Immature natural killer cell (primary cell): ENCODE measurements around the gene MED29. TPM values are rescaled to one million over a fixed set of nuclear protein-coding genes. Genes with fewer than 3 reads are reported as not detected.

Experiments used
- DNase-seq, 3 donors: peaks; one replicate each; pipeline ENCODE4 v3.0.0; 2022; ENCODE audit warnings: mixed read lengths in 1 of 3
- H3K27ac Mint-ChIP-seq, 6 donors: one replicate each; pipeline ENCODE4 v1.8.0; 2020; ENCODE audit warnings: mixed read lengths in 6 of 6, mild to moderate bottlenecking in 5 of 6, inconsistent platforms in 4 of 6, moderate library complexity in 3 of 6
- H3K27me3 Mint-ChIP-seq, 3 donors: one replicate each; pipeline ENCODE4 v1.8.0; 2020 to 2021; ENCODE audit warnings: low read depth in 3 of 3, mild to moderate bottlenecking in 3 of 3, mixed read lengths in 3 of 3, moderate library complexity in 3 of 3, inconsistent platforms in 1 of 3
- H3K36me3 Mint-ChIP-seq, 3 donors: one replicate each; pipeline ENCODE4 v1.8.0; 2020; ENCODE audit warnings: mixed read lengths in 3 of 3, inconsistent platforms in 2 of 3, mild to moderate bottlenecking in 2 of 3
- H3K4me1 Mint-ChIP-seq, 2 donors: one replicate each; pipeline ENCODE4 v1.8.0; 2020; ENCODE audit warnings: inconsistent platforms in 2 of 2, mild to moderate bottlenecking in 2 of 2, mixed read lengths in 2 of 2, moderate library complexity in 1 of 2
- H3K4me3 Mint-ChIP-seq, 5 donors: one replicate each; pipeline ENCODE4 v1.8.0; 2020; ENCODE audit warnings: mild to moderate bottlenecking in 5 of 5, mixed read lengths in 5 of 5, inconsistent platforms in 3 of 5, moderate library complexity in 3 of 5
- H3K9me3 Mint-ChIP-seq, 6 donors: one replicate each; pipeline ENCODE4 v1.8.0; 2020; ENCODE audit warnings: mild to moderate bottlenecking in 6 of 6, mixed read lengths in 6 of 6, inconsistent platforms in 4 of 6, moderate library complexity in 3 of 6
- polyA plus RNA-seq, 3 donors: library from polyadenylated mRNA; unstranded; fragments of 300-500 nt; fragmentation: Illumina TruSeq; gene quantifications; one replicate each; pipeline ENCODE4 v1.2.3, GENCODE V29; 2021

The MED29 gene
- polyA plus RNA-seq: 10 to 100 TPM; 41.6 to 64.7 (median 41.8) TPM

GRCh38 chr19:39390751-39391437, at the start of gene MED29, which contains the start of gene PAF1:
Gene MED29, plus strand, starts transcription at chr19:39391378. Its CDS starts 45 bp downstream, at chr19:39391423.
Gene PAF1, minus strand, starts transcription at chr19:39391106. Its CDS starts 242 bp downstream, at chr19:39390864.
- Mint-ChIP-seq H3K27ac (peak within 1 kb of the TSS; percentile 97 to 99 (median 98)), H3K27me3 (peaks cover 3 to 10% (median 9%) of the 10 kb centered on the region in 3 donors), H3K9me3 (no peaks in the 10 kb centered on the region), H3K36me3 (peaks cover 8 to 30% (median 14%) of the 10 kb centered on the region in 3 donors), H3K4me3 (peak within 1 kb of the TSS; percentile 94 to 98 (median 96)), H3K4me1 (peaks cover 36% of the 10 kb centered on the region in 2 donors)
- DNase-seq: peak; percentile 99

DNA sequence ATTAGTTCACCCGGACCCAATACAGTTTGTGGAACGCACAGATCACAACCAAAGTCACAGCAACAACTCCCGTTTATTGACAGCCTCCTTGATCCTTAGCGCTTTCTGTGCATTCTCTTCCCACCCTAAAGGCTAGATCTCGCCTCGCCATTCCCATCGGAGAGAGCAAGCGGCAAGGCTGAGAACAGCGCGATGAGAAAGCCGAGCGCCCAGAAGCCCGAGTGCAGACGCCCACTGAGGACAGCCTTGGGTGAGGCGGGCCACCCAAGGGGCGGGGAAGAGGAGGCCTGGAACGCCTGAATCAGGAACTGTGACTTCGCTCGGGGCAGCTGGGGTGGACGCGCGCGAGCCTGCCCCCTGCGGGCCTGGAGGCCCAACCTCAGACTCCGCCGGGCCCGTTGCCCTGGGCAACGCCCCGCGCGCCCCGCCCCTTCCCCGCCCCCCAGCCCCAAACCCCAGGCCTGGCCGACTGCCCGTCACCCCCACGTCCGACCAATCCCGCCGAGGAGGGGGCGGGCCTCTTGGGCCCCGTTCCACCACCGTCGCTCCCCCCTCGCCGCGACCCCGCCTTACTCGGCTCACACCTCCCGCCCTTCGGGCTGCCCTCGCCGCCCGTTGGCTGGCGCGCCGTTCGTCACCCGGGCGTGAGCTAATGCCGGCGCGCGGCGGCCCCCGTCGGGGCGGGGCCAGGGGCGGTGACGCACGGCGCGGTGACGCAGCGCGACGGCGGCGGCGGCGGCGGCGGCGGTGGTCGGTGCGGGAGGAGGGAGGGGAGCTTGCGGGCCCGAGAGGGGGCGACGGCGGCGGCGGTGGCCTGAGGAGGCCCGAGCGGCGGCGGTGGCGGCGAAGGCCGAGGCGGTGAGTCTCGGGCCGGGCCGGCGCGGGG, 49.2 kb upstream of the MED29 start, which contains the start of gene SAMD4B:
SAMD4B (plus strand) TSS at position 703 of the 886 bp plus-strand sequence. CDS start 14,473 bp downstream, outside the sequence.
- H3K4me3 Mint-ChIP-seq: peak within 1 kb of the TSS; percentile 91 to 99 (median 97)
- no peaks in the 10 kb centered on the region for H3K9me3 Mint-ChIP-seq
- H3K27me3 Mint-ChIP-seq: peaks cover 12 to 19% (median 12%) of the 10 kb centered on the region in 3 donors
- peaks cover 55 to 71% of the 10 kb centered on the region in 2 donors for H3K4me1 Mint-ChIP-seq
- H3K27ac Mint-ChIP-seq: peak within 1 kb of the TSS; percentile 83 to 99 (median 94)
- H3K36me3 Mint-ChIP-seq: no peaks in the 10 kb centered on the region
- DNase-seq: peak; percentile 99 to 100 (median 100)

DNA sequence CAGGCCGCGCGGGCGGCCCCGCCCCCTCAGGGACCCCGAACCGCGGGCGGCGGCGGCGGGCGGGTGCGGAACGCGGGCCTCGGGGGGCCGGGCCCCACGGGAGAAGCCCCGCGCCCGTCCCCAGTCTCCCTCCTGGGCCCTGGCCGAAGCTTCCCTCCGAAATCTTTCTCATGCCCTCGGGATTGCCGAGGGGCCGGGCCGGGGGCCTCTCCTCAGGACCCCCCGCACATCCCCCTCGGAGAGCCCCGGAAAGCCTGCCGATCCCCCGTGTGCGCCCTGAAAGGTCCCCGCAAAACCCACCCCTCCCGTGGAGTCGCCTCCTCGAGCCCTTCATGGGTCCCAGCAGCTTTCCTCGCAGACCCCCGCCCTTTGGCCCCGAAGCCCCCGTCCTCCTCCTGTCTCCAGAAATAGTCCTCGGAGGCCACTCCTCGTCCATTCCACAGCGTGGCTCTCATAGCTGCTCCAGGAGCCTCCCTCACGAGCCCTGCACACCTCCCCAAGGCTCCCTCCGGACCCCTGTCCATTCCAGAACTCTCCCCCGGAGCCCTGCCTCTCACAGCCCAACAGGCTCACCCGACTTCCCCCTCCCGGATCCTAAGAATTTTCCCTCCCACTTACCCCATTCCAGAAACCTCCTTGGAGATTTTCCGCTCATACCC, 48.4 kb upstream of the MED29 start:
- H3K9me3 Mint-ChIP-seq: no peaks in the 10 kb centered on the region
- peaks cover 12 to 19% (median 12%) of the 10 kb centered on the region in 3 donors for H3K27me3 Mint-ChIP-seq
- no peak for DNase-seq
- peaks cover 56 to 74% of the 10 kb centered on the region in 2 donors for H3K4me1 Mint-ChIP-seq
- H3K36me3 Mint-ChIP-seq: no peaks in the 10 kb centered on the region
- H3K4me3 Mint-ChIP-seq: peak overlapping the region; percentile 71 to 87 (median 80)
- peak overlapping the region; percentile 72 to 93 (median 89) for H3K27ac Mint-ChIP-seq

DNA sequence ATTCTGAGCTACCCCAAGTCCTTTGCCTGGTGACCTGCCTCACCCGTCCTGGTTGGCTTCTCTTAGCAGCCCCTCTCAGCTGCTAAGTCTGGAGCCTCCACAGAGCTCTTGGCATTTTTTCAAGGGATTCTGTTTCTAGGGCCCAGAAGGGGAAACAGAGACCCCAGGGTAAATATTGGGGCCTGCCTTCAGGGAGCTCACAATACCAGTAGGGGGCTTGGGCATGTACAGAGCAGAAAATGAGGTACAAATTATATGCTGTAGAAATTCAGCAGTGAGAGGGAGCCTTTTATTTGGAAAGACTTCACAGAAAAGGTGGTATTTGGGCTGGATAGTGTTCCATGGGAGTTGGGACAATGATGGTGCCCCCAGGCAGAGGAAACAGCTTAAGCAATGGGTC, 45.2 kb upstream of the MED29 start:
- peaks cover 44 to 63% of the 10 kb centered on the region in 2 donors for H3K4me1 Mint-ChIP-seq

DNA sequence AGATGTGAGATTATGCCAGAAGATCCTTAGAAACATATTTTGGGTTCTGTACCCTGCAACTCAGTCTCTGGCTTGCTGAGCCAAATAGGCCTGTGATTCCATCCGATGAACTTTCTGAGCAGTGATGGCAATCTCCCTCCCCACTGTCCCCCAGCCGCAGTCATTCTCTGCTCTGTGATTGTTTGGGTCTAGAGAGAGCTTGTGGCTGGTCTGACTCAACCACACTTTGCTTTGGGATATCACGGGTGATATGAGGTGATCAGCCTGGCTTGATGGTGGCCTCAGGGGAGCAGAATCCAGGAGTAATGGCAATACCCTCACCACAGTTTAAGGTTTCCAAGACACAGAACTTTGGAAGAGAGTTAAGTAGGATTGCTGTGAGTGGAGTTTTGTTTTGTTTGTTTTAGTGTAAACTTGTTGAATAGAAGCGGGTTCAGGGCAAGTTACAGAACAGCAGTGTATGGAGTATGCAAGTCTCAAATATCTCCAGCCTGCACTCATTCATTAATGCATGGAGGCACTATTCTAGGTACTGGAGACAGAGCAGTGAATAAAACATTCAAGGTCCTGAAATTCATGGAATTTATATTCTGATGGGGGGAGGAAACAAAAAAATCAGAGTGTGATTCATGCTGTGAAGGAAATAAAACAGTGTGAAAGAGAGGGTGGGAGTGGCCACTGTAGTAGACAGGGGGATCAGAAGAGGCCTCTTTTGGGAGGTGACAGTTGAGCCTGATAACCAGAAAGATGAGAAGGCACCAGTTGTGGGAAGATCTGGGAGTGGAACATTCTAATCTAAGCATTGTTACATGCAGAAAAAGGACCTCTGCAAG, 43.6 kb upstream of the MED29 start:
- DNase-seq: no peak
- Mint-ChIP-seq H3K4me3 (no peak overlapping the region), H3K27me3 (peaks cover 8 to 12% (median 10%) of the 10 kb centered on the region in 3 donors), H3K36me3 (peaks cover 0 to 11% (median 7%) of the 10 kb centered on the region in 3 donors), H3K4me1 (peaks cover 37 to 55% of the 10 kb centered on the region in 2 donors), H3K9me3 (no peaks in the 10 kb centered on the region), H3K27ac (peak overlapping the region in 4 of 6 donors; percentile 29 to 60 (median 38))

More for the DNA sequence above, 45.2 kb upstream of the MED29 start:
- DNase-seq: no peak
- Mint-ChIP-seq H3K27ac (peak overlapping the region in 5 of 6 donors; percentile 14 to 80 (median 63)), H3K36me3 (peaks cover 0 to 7% (median 4%) of the 10 kb centered on the region in 3 donors), H3K4me3 (peak overlapping the region in 2 of 5 donors; percentile 5 to 15), H3K27me3 (peaks cover 12 to 19% (median 12%) of the 10 kb centered on the region in 3 donors), H3K9me3 (no peaks in the 10 kb centered on the region)

DNA sequence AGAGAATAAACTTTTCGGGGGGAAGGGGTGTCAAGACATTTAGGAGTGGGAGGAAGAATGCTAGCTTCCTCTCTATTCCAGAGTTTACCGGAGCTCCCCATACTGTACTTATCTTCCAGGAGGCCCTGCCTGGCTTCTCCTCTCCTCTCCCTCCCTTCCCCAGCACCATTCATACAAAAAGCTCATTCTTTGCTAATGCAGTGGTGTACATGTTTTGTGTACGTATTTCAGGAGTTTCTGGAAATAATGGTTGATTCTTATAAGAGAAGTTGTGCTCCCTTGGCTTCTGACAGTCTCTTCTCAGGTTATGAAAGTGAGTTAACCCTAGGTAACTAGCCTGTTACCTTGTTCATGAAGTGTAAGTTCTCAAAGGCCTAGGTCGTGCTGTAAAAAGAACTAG, 41.9 kb upstream of the MED29 start:
- H3K4me1 Mint-ChIP-seq: peaks cover 22 to 40% of the 10 kb centered on the region in 2 donors
- DNase-seq: no peak
- H3K36me3 Mint-ChIP-seq: peaks cover 0 to 18% (median 13%) of the 10 kb centered on the region in 3 donors
- no peaks in the 10 kb centered on the region for H3K27me3 Mint-ChIP-seq
- H3K9me3 Mint-ChIP-seq: no peaks in the 10 kb centered on the region
- no peak overlapping the region for H3K4me3 Mint-ChIP-seq
- no peak overlapping the region for H3K27ac Mint-ChIP-seq

DNA sequence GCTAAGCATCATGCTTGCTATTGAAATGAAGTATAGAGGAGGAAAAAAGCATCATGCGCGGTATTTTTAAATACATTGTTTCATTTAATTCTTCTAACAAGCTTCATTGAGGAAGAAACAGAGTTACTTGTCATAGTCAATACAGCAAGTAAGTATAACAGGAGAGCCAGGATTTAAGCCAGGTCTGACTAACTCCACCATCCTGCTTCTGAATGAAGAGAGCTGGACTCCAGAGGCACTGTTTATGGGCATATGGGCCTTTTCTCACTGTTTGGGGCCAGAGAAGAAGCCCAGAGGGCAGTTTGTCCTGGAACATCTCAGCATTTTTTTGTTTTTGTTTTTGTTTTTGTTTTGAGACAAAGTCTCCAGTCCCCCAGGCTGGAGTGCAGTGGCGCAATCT, 41.0 kb upstream of the MED29 start:
- H3K4me1 Mint-ChIP-seq: peaks cover 17 to 32% of the 10 kb centered on the region in 2 donors
- no peak overlapping the region for H3K4me3 Mint-ChIP-seq
- H3K27me3 Mint-ChIP-seq: no peaks in the 10 kb centered on the region
- H3K36me3 Mint-ChIP-seq: peaks cover 3 to 22% (median 16%) of the 10 kb centered on the region in 3 donors
- H3K9me3 Mint-ChIP-seq: no peaks in the 10 kb centered on the region
- no peak overlapping the region for H3K27ac Mint-ChIP-seq
- no peak for DNase-seq

DNA sequence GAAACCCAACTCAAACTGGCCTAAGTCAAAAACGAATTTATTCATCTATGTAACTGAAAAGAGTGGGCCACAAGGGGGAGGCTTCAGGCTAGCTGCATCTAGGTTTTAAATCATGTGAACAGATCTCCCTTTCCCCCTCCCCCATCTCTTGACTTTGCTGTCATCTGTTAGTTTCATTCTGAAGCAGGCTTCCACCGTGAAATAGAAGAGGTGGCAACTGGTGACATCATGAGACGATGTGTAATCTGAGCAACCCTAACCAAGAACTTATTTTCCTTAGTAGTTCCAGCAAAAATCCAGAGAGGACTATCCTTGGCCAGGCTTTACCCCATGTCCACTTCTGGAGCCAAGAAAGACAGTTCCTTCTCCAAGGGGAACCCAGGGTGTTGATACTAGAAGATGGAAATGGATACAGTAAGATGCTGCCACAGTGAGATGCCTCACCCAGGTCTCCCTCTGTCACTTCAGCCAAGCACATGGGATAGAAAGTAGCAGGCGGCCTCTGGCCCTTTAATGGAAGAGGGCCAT, 39.6 kb upstream of the MED29 start:
- DNase-seq: peak in 2 of 3 donors; percentile 22 to 24
- H3K4me3 Mint-ChIP-seq: no peak overlapping the region

DNA sequence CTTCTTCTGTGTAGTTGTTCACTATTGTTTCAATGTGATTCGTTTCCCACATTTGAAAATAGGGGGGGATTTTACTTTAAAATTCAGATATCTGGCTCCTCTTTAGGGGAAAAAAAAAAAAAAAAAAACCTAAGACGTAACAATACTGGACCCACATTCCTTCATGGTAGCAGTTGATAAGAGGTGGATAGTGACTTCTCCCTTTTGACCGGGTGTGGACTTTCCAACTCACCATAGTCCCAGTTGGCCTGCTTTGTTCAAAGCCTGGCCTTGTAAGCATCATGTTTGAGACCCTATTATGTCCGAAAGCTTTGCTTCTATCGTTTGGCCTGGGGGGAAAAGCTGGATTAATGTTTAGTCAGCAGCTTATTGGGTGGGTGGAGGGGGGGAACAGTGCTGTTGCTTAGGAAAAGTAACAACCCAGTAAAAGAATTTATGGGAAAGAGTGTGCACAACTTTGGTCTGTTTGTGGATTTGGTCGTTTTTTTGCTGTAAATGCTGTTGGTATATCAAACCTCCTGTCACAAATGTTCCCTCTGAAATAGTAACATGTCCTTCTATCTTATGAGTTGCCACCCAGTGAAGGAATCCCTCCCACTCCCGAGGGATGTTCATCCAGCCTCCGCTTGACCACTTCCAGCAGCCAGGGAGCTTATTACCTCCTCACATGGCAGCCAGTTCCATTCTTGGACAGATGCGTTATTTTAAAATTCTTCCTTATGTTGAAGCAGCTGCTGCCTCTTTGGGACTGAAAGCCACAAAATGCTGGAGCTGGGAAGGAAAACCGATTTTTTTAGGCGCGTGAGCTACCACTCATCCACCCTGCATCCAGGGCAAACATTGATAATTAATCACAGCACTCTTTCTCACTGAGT, 38.6 kb upstream of the MED29 start:
- peak overlapping the region in 1 of 6 donors; percentile 55 for H3K27ac Mint-ChIP-seq
- H3K36me3 Mint-ChIP-seq: peaks cover 3 to 44% (median 29%) of the 10 kb centered on the region in 3 donors
- H3K4me3 Mint-ChIP-seq: no peak overlapping the region
- no peaks in the 10 kb centered on the region for H3K9me3 Mint-ChIP-seq
- H3K4me1 Mint-ChIP-seq: peaks cover 4 to 9% of the 10 kb centered on the region in 2 donors
- DNase-seq: no peak
- peaks cover 0 to 3% (median 0%) of the 10 kb centered on the region in 3 donors for H3K27me3 Mint-ChIP-seq

More for the DNA sequence above, 39.6 kb upstream of the MED29 start:
- Mint-ChIP-seq H3K36me3 (peaks cover 3 to 35% (median 22%) of the 10 kb centered on the region in 3 donors), H3K4me1 (peaks cover 9 to 18% of the 10 kb centered on the region in 2 donors), H3K27me3 (peaks cover 0 to 3% (median 0%) of the 10 kb centered on the region in 3 donors), H3K9me3 (no peaks in the 10 kb centered on the region), H3K27ac (peak overlapping the region in 3 of 6 donors; percentile 52 to 55 (median 55))

GRCh38 chr19:39355253-39355652, 35.9 kb upstream of the MED29 start:
- no peak overlapping the region for H3K27ac Mint-ChIP-seq
- DNase-seq: no peak
- H3K4me3 Mint-ChIP-seq: no peak overlapping the region
- peaks cover 7 to 53% (median 34%) of the 10 kb centered on the region in 3 donors for H3K36me3 Mint-ChIP-seq
- peaks cover 0 to 3% (median 0%) of the 10 kb centered on the region in 3 donors for H3K27me3 Mint-ChIP-seq
- no peaks in the 10 kb centered on the region for H3K9me3 Mint-ChIP-seq
- H3K4me1 Mint-ChIP-seq: peaks cover 0 to 2% of the 10 kb centered on the region in 2 donors

DNA sequence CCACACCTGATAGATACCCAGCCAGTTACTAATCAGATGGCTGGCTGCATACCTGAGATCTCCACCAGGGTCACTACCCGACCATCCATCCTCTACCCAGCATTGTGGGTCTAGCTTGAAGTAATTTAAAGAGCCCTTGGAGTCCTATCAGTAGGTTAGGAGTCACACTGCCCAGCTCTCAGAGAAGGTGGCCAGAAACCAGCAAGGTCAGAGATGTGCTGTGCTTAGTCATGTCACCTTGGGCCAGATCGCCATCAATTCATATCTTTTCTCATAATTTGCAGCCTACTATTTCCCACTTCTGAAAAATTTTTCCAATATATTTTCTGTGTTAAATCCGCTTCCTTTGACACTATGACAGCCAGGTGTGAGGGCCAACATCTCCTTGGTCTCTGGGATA, 35.1 kb upstream of the MED29 start:
- Mint-ChIP-seq H3K4me3 (no peak overlapping the region), H3K9me3 (no peaks in the 10 kb centered on the region), H3K27ac (peak overlapping the region in 1 of 6 donors; percentile 5), H3K4me1 (peaks cover 0 to 2% of the 10 kb centered on the region in 2 donors), H3K27me3 (peaks cover 0 to 3% (median 0%) of the 10 kb centered on the region in 3 donors), H3K36me3 (peaks cover 7 to 54% (median 34%) of the 10 kb centered on the region in 3 donors)
- no peak for DNase-seq
